K562 (cell line): ENCODE data around the gene EHD2. TPM values are rescaled to one million over a fixed set of nuclear protein-coding genes. Genes with fewer than 3 reads are reported as not detected.
A peak's percentile ranks its signal among the peaks of the same experiment; 100 is the strongest.

ENCODE experiments used
- ATAC-seq: fragments of 200-7000 bp; cut with Tn5 transposase; 3 replicates; pipeline ENCODE4 v1.9.1; 2020; ENCODE audit warnings: moderate library complexity
- BruUV-seq: library from RNA; stranded (reverse); fragments of 400-500 nt; replicated peaks from 2 replicates; lab custom pipeline; 2021; lab: Mats Ljungman, UMichigan
- CTCF ChIA-PET: fragments of 300-600 bp; formaldehyde crosslinking; extraction: SDS; loops from one replicate; lab custom pipeline; 2021; ENCODE audit warnings: low intra/inter-chr PET ratio; lab: Yijun Ruan, JAX
- POLR2A ChIA-PET: fragments of 300-600, 350-650 bp; sonication (Branson Sonifier 250); formaldehyde crosslinking; extraction: SDS; loops from one replicate; lab custom pipeline; 2021; ENCODE audit warnings: antibody characterized with exemption, inconsistent platforms; lab: Yijun Ruan, JAX
- DNase-seq, 4 experiments: peaks; one replicate each; pipeline versions ENCODE4 v3.0.0 to v3.0.0-alpha.2; 2011 to 2018; ENCODE audit warnings: low spot score in 3 of 4, mixed read lengths in 3 of 4; ENCODE audit errors: extremely low read depth in 1 of 4
- FAIRE-seq: peaks from 2 replicates; lab custom pipeline; 2011; peaks lifted over from hg19 to GRCh38; lab: Jason Lieb, UNC
- H2AFZ ChIP-seq: 2 replicates; pipeline ENCODE4 v1.6.0; 2011; ENCODE audit warnings: low read depth, low read length, control low read depth, inconsistent platforms
- H3K27ac ChIP-seq: fragments of 200-600 bp; 3 replicates; pipeline ENCODE4 v1.8.0; 2011; ENCODE audit warnings: low read depth, mild to moderate bottlenecking, control low read depth, inconsistent platforms, low read length, moderate library complexity, mixed read lengths; ENCODE audit errors: extremely low read depth
- H3K27me3 ChIP-seq, 2 experiments: fragments of 300-600 bp in 1 of 2; 2 replicates in 1 of 2; 3 replicates in 1 of 2; pipeline versions ENCODE4 v1.6.0 to v1.8.0; 2011; ENCODE audit warnings: inconsistent platforms in 2 of 2, low read length in 2 of 2, mild to moderate bottlenecking in 1 of 2, mixed read lengths in 1 of 2, moderate library complexity in 1 of 2; ENCODE audit not compliant: control insufficient read depth in 2 of 2, insufficient read depth in 2 of 2
- H3K36me3 ChIP-seq: fragments of 300-600 bp; 3 replicates; pipeline ENCODE4 v1.8.0; 2011; ENCODE audit warnings: mild to moderate bottlenecking, low read length, inconsistent platforms; ENCODE audit not compliant: control insufficient read depth, insufficient read depth
- H3K4me1 ChIP-seq, 2 experiments: fragments of 200-600 bp in 1 of 2; replicated peaks in 1 of 2; 2 replicates in 1 of 2; 3 replicates in 1 of 2; pipeline versions ENCODE4 v1.5.1 to v1.8.0; 2011; ENCODE audit warnings: inconsistent platforms in 2 of 2, low read length in 2 of 2, mild to moderate bottlenecking in 1 of 2, mixed read lengths in 1 of 2, moderate library complexity in 1 of 2; ENCODE audit not compliant: control insufficient read depth in 2 of 2, insufficient read depth in 2 of 2
- H3K4me2 ChIP-seq: 2 replicates; pipeline ENCODE4 v1.6.1; 2011; ENCODE audit warnings: low read length, control low read depth, inconsistent platforms, mixed read lengths; ENCODE audit not compliant: insufficient read depth
- H3K4me3 ChIP-seq: fragments of 200-600 bp; sonication (generic), shearing (Covaris generic); 2 replicates; pipeline ENCODE4 v1.5.1; 2016; ENCODE audit warnings: control low read depth, inconsistent platforms
- H3K79me2 ChIP-seq: fragments of 200-600 bp; 3 replicates; pipeline ENCODE4 v1.8.0; 2011; ENCODE audit warnings: low read length, inconsistent platforms; ENCODE audit not compliant: control insufficient read depth, insufficient read depth
- H3K9ac ChIP-seq, 2 experiments: 2 replicates each; pipeline versions ENCODE4 v1.6.0 to v1.6.1; 2011; ENCODE audit warnings: low read depth in 2 of 2, low read length in 2 of 2, control low read depth in 1 of 2, inconsistent platforms in 1 of 2, mild to moderate bottlenecking in 1 of 2, mixed read lengths in 1 of 2; ENCODE audit not compliant: insufficient read depth in 1 of 2
- H3K9me1 ChIP-seq: one replicate; pipeline ENCODE4 v1.6.0; 2011; ENCODE audit warnings: inconsistent platforms, mild to moderate bottlenecking, low read length, moderate library complexity; ENCODE audit not compliant: control insufficient read depth, insufficient read depth
- H3K9me3 ChIP-seq: replicated peaks from 2 replicates; pipeline ENCODE4 v1.5.1; 2011; ENCODE audit warnings: low read depth, low read length, inconsistent platforms; ENCODE audit not compliant: control insufficient read depth, insufficient read depth
- H4K20me1 ChIP-seq: replicated peaks from 2 replicates; pipeline ENCODE4 v1.6.1; 2011; ENCODE audit warnings: low read length, inconsistent platforms, mixed read lengths; ENCODE audit not compliant: control insufficient read depth, insufficient read depth
- E2F3 ChIP-seq: fragments of 250-450 bp; sonication (Bioruptor Pico); IDR thresholded peaks from 2 replicates; pipeline ENCODE4 v1.4.0; 2020; ENCODE audit warnings: mild to moderate bottlenecking
- ETV1 ChIP-seq: fragments of 450-650 bp; conservative IDR thresholded peaks from 2 replicates; pipeline ENCODE4 v1.6.1; 2016; ENCODE audit warnings: missing genetic modification characterization, control low read depth, low read depth, missing compliant biosample characterization
- GATAD2A ChIP-seq: fragments of 450-650 bp; IDR thresholded peaks from 2 replicates; pipeline ENCODE4 v1.6.1; 2017
- HNRNPL ChIP-seq: fragments of 200-400 bp; formaldehyde crosslinking; IDR thresholded peaks from 2 replicates; pipeline ENCODE4 v1.6.1; 2017; ENCODE audit warnings: low read depth, mild to moderate bottlenecking, low read length
- JUN ChIP-seq, 2 experiments: sonication (generic) in 1 of 2; formaldehyde crosslinking in 1 of 2; IDR thresholded peaks; 2 replicates each; pipeline versions ENCODE4 v1.6.1 to v1.8.0; 2012 to 2022; ENCODE audit warnings: borderline replicate concordance in 2 of 2, mild to moderate bottlenecking in 2 of 2, improper control_type of control experiment in 1 of 2, low read depth in 1 of 2, low read length in 1 of 2, missing genetic modification reagents in 1 of 2
- L3MBTL2 ChIP-seq: fragments of 450-650 bp; IDR thresholded peaks from 2 replicates; pipeline ENCODE4 v1.6.1; 2016; ENCODE audit warnings: mild to moderate bottlenecking, moderate library complexity
- LEF1 ChIP-seq: fragments of 450-650 bp; IDR thresholded peaks from 2 replicates; pipeline ENCODE4 v1.6.1; 2016; ENCODE audit warnings: mild to moderate bottlenecking
- NCOA6 ChIP-seq: fragments of 450-650 bp; IDR thresholded peaks from 2 replicates; pipeline ENCODE4 v1.6.1; 2017; ENCODE audit warnings: mild to moderate bottlenecking
- POLR2A ChIP-seq: fragments of 450-650 bp; conservative IDR thresholded peaks from 2 replicates; pipeline ENCODE4 v1.6.1; 2016
- RBFOX2 ChIP-seq: fragments of 200-400 bp; formaldehyde crosslinking; IDR thresholded peaks from 2 replicates; pipeline ENCODE4 v1.6.1; 2017; ENCODE audit warnings: low read depth, mild to moderate bottlenecking, low read length, moderate library complexity
- RCOR1 ChIP-seq, 2 experiments: IDR thresholded peaks; 2 replicates each; pipeline ENCODE4 v1.6.1; 2012; ENCODE audit warnings: low read depth in 2 of 2, low read length in 2 of 2, borderline replicate concordance in 1 of 2, improper control_type of control experiment in 1 of 2
- TAF1 ChIP-seq: IDR thresholded peaks from 2 replicates; pipeline ENCODE4 v1.6.1; 2011; ENCODE audit warnings: mild to moderate bottlenecking, low read length, moderate library complexity; ENCODE audit not compliant: insufficient read depth, control insufficient read depth, severe bottlenecking; ENCODE audit errors: extremely low read depth
- TEAD2 ChIP-seq: fragments of 450-650 bp; IDR thresholded peaks from 2 replicates; pipeline ENCODE4 v1.6.1; 2016; ENCODE audit warnings: missing genetic modification characterization, control low read depth, missing compliant biosample characterization
- TEAD4 ChIP-seq, 2 experiments: sonication (generic) in 1 of 2; formaldehyde crosslinking in 1 of 2; IDR thresholded peaks; 2 replicates each; pipeline versions ENCODE4 v1.6.1 to v1.8.0; 2012 to 2022; ENCODE audit warnings: borderline replicate concordance in 1 of 2, inconsistent platforms in 1 of 2, low read length in 1 of 2, mild to moderate bottlenecking in 1 of 2, missing genetic modification reagents in 1 of 2
- ZNF263 ChIP-seq: sonication (generic); formaldehyde crosslinking; IDR thresholded peaks from 2 replicates; pipeline ENCODE4 v1.8.0; 2022; ENCODE audit warnings: mild to moderate bottlenecking, missing genetic modification reagents, borderline replicate concordance
- ZNF551 ChIP-seq: fragments of 250-450 bp; sonication (Bioruptor Pico); IDR thresholded peaks from 2 replicates; pipeline ENCODE4 v1.5.0; 2021; ENCODE audit warnings: mild to moderate bottlenecking, moderate library complexity
- WGBS: fragments of 100-300 bp; shearing (Covaris generic); methylation state at CpG from one replicate; pipeline ENCODE4 v1.1.6; 2016; ENCODE audit warnings: low coverage, mixed read lengths; ENCODE audit not compliant: insufficient coverage; ENCODE audit errors: missing lambda C conversion rate; 5-methylcytosine and 5-hydroxymethylcytosine counted together
- in situ Hi-C: fragments of 300-500 bp; cut with MboI; formaldehyde crosslinking; loops from 4 replicates; pipeline ENCODE4 v1.15.0; 2018; ENCODE audit warnings: inconsistent platforms, mixed read lengths
- intact Hi-C: fragments of 100-400 bp; cut with micrococcal nuclease; formaldehyde crosslinking; loops from 2 replicates; pipeline ENCODE4 v1.14.2; 2022
- polyA plus RNA-seq, 8 experiments: library from polyadenylated mRNA; depleted of rRNA in 4 of 8; stranded (reverse) in 5 of 8; unstranded in 3 of 8; fragments of >200 nt; fragmentation: Nextera tagmentation in 2 of 8; fragmentation: Illumina TruSeq in 1 of 8; extraction: Ambion mirVana in 2 of 8; extraction: Trizol in 1 of 8; gene quantifications; 2 replicates each; pipeline versions ENCODE4 v1.2.1 to v1.2.3, GENCODE V29; 2011 to 2014; ENCODE audit warnings: inconsistent platforms in 1 of 8, missing spikeins in 1 of 8
- total RNA-seq, 7 experiments: library from RNA; depleted of rRNA in 6 of 7; stranded (reverse); fragments of >200 nt in 6 of 7; fragmentation: Illumina TruSeq in 2 of 7; extraction: Trizol in 2 of 7; gene quantifications; 2 replicates each; pipeline versions ENCODE4 v1.2.1 to v1.2.3, GENCODE V29; 2011 to 2021; ENCODE audit warnings: low replicate concordance in 1 of 7
- TF ChIP-seq, protein P1 (sequence below): fragments of 450-650 bp; IDR thresholded peaks from 2 replicates; pipeline ENCODE4 v1.6.1; 2016; ENCODE audit warnings: missing biosample characterization, missing genetic modification characterization
- TF ChIP-seq, protein P2 (sequence below): fragments of 450-650 bp; IDR thresholded peaks from 2 replicates; pipeline ENCODE4 v1.6.1; 2017; ENCODE audit warnings: antibody characterized with exemption, mild to moderate bottlenecking

The EHD2 gene
- total and polyA plus RNA-seq, 9 of the 15 experiments (the other 6 are each of a cell fraction or from before 2014, with no cell fraction given), result 1.7 to 32.2 (median 3.0) TPM

DNA sequence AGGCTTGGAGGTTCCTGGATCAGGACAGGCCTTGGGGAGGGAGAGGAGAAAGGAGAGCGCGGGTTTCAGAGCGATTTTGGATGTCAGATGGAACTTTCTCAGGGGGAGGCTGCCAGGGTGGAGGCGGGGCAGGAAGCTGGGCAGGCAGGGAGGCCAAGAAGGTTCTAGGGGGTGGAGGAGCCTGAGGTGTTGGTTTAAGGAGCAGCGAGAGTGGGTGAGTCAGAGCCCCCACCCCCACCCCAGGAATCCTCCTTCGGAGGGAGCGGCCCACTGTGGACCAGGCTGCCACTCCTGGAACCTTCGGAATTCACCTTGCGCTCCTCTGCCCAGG, 16.2 kb downstream of the EHD2 start:
- Histone ChIP-seq H3K9me1 (no peaks in the 10 kb centered on the region), H3K9ac (peak overlapping the region; percentile 64 to 85), H4K20me1 (no peaks in the 10 kb centered on the region), H3K4me1 (peaks cover 13 to 36% of the 10 kb centered on the region in 2 experiments; a peak in 4 of 5 replicates), H3K27ac (peak overlapping the region; percentile 80), H3K4me2 (peak overlapping the region; percentile 66), H2AFZ (peak overlapping the region; percentile 41), H3K4me3 (peak overlapping the region; percentile 38), H3K27me3 (no peaks in the 10 kb centered on the region; a peak in 1 of 5 replicates), H3K79me2 (peaks cover 6% of the 10 kb centered on the region; the same call in 2 of the 3 replicates), H3K36me3 (peaks cover 33% of the 10 kb centered on the region; the same call in 2 of the 3 replicates), H3K9me3 (no peaks in the 10 kb centered on the region)
- POLR2A ChIA-PET, result interaction anchor here (0.8 to 1.4 kb wide), 3 partner anchors 10 to 16 kb away, joined by 3 to 7 read pairs (median 6); partner anchors contain the start of gene NOP53
- in situ Hi-C loops (no loop called here), intact Hi-C loops (no loop called here)
- DNase-seq, result peak; percentile 79 to 85 (median 80)
- 6% methylated on average over 8 of the region's 9 CpGs for WGBS
- peak; percentile 77 for ATAC-seq
- CTCF ChIA-PET, result no interaction called here
- peak; percentile 57 for FAIRE-seq
- BruUV-seq, result TSS peak; percentile 32
- TF ChIP-seq TEAD4 (IDR thresholded peaks at IDR 0.05; ENCODE audit: low read length) (peak; percentile 84), TEAD4 (CRISPR knock-in tag; IDR thresholded peaks at IDR 0.05; ENCODE audit: borderline replicate concordance) (no peak), NCOA6 (no peak), LEF1 (0 out of 2 replicates have a peak, but pooled peaks have one; percentile 23), ETV1 (tag) (0 out of 2 replicates have a peak, but pooled peaks have one; percentile 33), JUN (IDR thresholded peaks at IDR 0.05; ENCODE audit: borderline replicate concordance, low read depth, low read length) (peak; percentile 80), JUN (CRISPR knock-in tag; IDR thresholded peaks at IDR 0.05; ENCODE audit: borderline replicate concordance) (no peak), POLR2A (0 out of 2 replicates have a peak, but pooled peaks have one; percentile 28), RCOR1 (IDR thresholded peaks at IDR 0.05; ENCODE audit: borderline replicate concordance in 1 of 2, low read depth in 2 of 2, low read length in 2 of 2) (peak in 1 of 2 experiments; percentile 44; a peak in 1 of 4 replicates), RBFOX2 (peak; percentile 0; the same call in 1 of the 2 replicates), E2F3 (CRISPR knock-in tag) (no peak), TEAD2 (tag) (peak; percentile 35; the same call in 1 of the 2 replicates), TAF1 (peak; percentile 20), GATAD2A (0 out of 2 replicates have a peak, but pooled peaks have one; percentile 15), ZNF263 (CRISPR knock-in tag) (peak; percentile 8; the same call in 1 of the 2 replicates), ZNF551 (CRISPR knock-in tag) (no peak), L3MBTL2 (no peak), HNRNPL (0 out of 2 replicates have a peak, but pooled peaks have one; percentile 59)
- TF ChIP-seq, protein P1, sequence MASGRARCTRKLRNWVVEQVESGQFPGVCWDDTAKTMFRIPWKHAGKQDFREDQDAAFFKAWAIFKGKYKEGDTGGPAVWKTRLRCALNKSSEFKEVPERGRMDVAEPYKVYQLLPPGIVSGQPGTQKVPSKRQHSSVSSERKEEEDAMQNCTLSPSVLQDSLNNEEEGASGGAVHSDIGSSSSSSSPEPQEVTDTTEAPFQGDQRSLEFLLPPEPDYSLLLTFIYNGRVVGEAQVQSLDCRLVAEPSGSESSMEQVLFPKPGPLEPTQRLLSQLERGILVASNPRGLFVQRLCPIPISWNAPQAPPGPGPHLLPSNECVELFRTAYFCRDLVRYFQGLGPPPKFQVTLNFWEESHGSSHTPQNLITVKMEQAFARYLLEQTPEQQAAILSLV (tag), result no peak
- TF ChIP-seq, protein P2, sequence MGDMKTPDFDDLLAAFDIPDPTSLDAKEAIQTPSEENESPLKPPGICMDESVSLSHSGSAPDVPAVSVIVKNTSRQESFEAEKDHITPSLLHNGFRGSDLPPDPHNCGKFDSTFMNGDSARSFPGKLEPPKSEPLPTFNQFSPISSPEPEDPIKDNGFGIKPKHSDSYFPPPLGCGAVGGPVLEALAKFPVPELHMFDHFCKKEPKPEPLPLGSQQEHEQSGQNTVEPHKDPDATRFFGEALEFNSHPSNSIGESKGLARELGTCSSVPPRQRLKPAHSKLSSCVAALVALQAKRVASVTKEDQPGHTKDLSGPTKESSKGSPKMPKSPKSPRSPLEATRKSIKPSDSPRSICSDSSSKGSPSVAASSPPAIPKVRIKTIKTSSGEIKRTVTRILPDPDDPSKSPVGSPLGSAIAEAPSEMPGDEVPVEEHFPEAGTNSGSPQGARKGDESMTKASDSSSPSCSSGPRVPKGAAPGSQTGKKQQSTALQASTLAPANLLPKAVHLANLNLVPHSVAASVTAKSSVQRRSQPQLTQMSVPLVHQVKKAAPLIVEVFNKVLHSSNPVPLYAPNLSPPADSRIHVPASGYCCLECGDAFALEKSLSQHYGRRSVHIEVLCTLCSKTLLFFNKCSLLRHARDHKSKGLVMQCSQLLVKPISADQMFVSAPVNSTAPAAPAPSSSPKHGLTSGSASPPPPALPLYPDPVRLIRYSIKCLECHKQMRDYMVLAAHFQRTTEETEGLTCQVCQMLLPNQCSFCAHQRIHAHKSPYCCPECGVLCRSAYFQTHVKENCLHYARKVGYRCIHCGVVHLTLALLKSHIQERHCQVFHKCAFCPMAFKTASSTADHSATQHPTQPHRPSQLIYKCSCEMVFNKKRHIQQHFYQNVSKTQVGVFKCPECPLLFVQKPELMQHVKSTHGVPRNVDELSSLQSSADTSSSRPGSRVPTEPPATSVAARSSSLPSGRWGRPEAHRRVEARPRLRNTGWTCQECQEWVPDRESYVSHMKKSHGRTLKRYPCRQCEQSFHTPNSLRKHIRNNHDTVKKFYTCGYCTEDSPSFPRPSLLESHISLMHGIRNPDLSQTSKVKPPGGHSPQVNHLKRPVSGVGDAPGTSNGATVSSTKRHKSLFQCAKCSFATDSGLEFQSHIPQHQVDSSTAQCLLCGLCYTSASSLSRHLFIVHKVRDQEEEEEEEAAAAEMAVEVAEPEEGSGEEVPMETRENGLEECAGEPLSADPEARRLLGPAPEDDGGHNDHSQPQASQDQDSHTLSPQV, result peak; percentile 71; the same call in 1 of the 2 replicates
